ENCODE measurements around the gene KREMEN2. TPM values are rescaled to one million over a fixed set of nuclear protein-coding genes. Genes with fewer than 3 reads are reported as not detected.

The KREMEN2 gene
- total and polyA plus RNA-seq, 9 of the 15 experiments (the other 6 are each of a cell fraction or from before 2014, with no cell fraction given): 0.04 to 7.7 (median 1.5) TPM; not detected in 1

GRCh38 chr16:2980227-2981176 is 16.4 kb downstream of the KREMEN2 start, which contains the start of gene PKMYT1 (continued):
- TF ChIP-seq ZNF511 (CRISPR knock-in tag; IDR thresholded peaks at IDR 0.05) (peak; percentile 52), BMI1 (IDR thresholded peaks at IDR 0.05; ENCODE audit: low read length) (no peak), ZBTB33 (CRISPR knock-in tag; IDR thresholded peaks at IDR 0.05) (peak; percentile 12; the same call in 1 of the 2 replicates), E2F8 (IDR thresholded peaks at IDR 0.05; ENCODE audit: low read depth, partially characterized antibody) (peak; percentile 81), NFRKB (IDR thresholded peaks at IDR 0.05; ENCODE audit: low read depth) (no peak; the same call in none of the 2 replicates), SRF (CRISPR knock-in tag; IDR thresholded peaks at IDR 0.05) (peak in 1 of 2 experiments; percentile 46; a peak in 1 of 4 replicates), ZBED1 (IDR thresholded peaks at IDR 0.05) (no peak), ZNF124 (CRISPR knock-in tag; IDR thresholded peaks at IDR 0.05) (no peak), FOXP4 (CRISPR knock-in tag; IDR thresholded peaks at IDR 0.05; ENCODE audit: borderline replicate concordance) (no peak), SRSF1 (IDR thresholded peaks at IDR 0.05; ENCODE audit: low read depth, low read length) (no peak), ZHX1 (conservative IDR thresholded peaks at IDR 0.05; ENCODE audit: low read length) (no peak; the same call in 1 of the 2 replicates), ZBTB43 (CRISPR knock-in tag; IDR thresholded peaks at IDR 0.05) (no peak), FOXA1 (IDR thresholded peaks at IDR 0.05; ENCODE audit: borderline replicate concordance) (no peak)

Data from K562 (cell line).